H9 (cell line): ENCODE data around the gene LRRC74B. TPM values are rescaled to one million over a fixed set of nuclear protein-coding genes. Genes with fewer than 3 reads are reported as not detected.

Experiments used
- DNase-seq: peaks from one replicate; pipeline ENCODE4 v3.0.0-alpha.2; 2017
- H2AFZ ChIP-seq: one replicate; pipeline ENCODE4 v1.6.1; 2013; ENCODE audit warnings: mild to moderate bottlenecking, low read length, control low read depth, moderate library complexity
- H2AK5ac ChIP-seq: 2 replicates; pipeline ENCODE4 v1.6.1; 2013; ENCODE audit warnings: low read length, control low read depth, mixed read lengths; ENCODE audit not compliant: insufficient read length
- H2BK120ac ChIP-seq: one replicate; pipeline ENCODE4 v1.6.1; 2013; ENCODE audit warnings: low read depth, mild to moderate bottlenecking, low read length, control low read depth, inconsistent platforms; ENCODE audit not compliant: poor library complexity, severe bottlenecking
- H2BK12ac ChIP-seq: 2 replicates; pipeline ENCODE4 v1.6.1; 2013; ENCODE audit warnings: low read length, control low read depth, mixed read lengths, low read depth; ENCODE audit not compliant: insufficient read length
- H2BK15ac ChIP-seq: 2 replicates; pipeline ENCODE4 v1.6.1; 2013; ENCODE audit warnings: low read depth, low read length, control low read depth
- H2BK20ac ChIP-seq: one replicate; pipeline ENCODE4 v1.6.1; 2013; ENCODE audit warnings: low read depth, mild to moderate bottlenecking, low read length, control low read depth, inconsistent platforms; ENCODE audit not compliant: poor library complexity, severe bottlenecking
- H2BK5ac ChIP-seq: 2 replicates; pipeline ENCODE4 v1.6.1; 2013; ENCODE audit warnings: low read length, control low read depth, mixed read lengths; ENCODE audit not compliant: insufficient read length
- H3K14ac ChIP-seq: 2 replicates; pipeline ENCODE4 v1.6.1; 2013; ENCODE audit warnings: low read length, control low read depth; ENCODE audit not compliant: insufficient read depth
- H3K18ac ChIP-seq: 2 replicates; pipeline ENCODE4 v1.6.1; 2013; ENCODE audit warnings: low read depth, mild to moderate bottlenecking, mixed read lengths, low read length, control low read depth; ENCODE audit not compliant: insufficient read length
- H3K23ac ChIP-seq: 2 replicates; pipeline ENCODE4 v1.6.1; 2013; ENCODE audit warnings: low read length, control low read depth, mixed read lengths, low read depth; ENCODE audit not compliant: insufficient read length
- H3K23me2 ChIP-seq: 2 replicates; pipeline ENCODE4 v1.6.1; 2013; ENCODE audit warnings: low read depth, mild to moderate bottlenecking, mixed read lengths, low read length, control low read depth; ENCODE audit not compliant: insufficient read length, poor library complexity, severe bottlenecking
- H3K27ac ChIP-seq: 2 replicates; pipeline ENCODE4 v1.5.1; 2013; ENCODE audit warnings: low read length, control low read depth, mixed read lengths, low read depth; ENCODE audit not compliant: insufficient read length
- H3K27me3 ChIP-seq: 2 replicates; pipeline ENCODE4 v1.6.1; 2013; ENCODE audit warnings: low read length, control low read depth, inconsistent platforms; ENCODE audit not compliant: insufficient read depth
- H3K4ac ChIP-seq: 2 replicates; pipeline ENCODE4 v1.6.1; 2013; ENCODE audit warnings: low read depth, mild to moderate bottlenecking, control low read depth, inconsistent platforms, low read length, moderate library complexity
- H3K4me1 ChIP-seq: 2 replicates; pipeline ENCODE4 v1.6.1; 2013; ENCODE audit warnings: low read length, control low read depth, inconsistent platforms; ENCODE audit not compliant: insufficient read depth
- H3K4me2 ChIP-seq: 2 replicates; pipeline ENCODE4 v1.6.1; 2013; ENCODE audit warnings: low read length, control low read depth, mixed read lengths; ENCODE audit not compliant: insufficient read length, insufficient read depth
- H3K56ac ChIP-seq: 2 replicates; pipeline ENCODE4 v1.6.1; 2013; ENCODE audit warnings: low read depth, mild to moderate bottlenecking, mixed read lengths, low read length, control low read depth; ENCODE audit not compliant: insufficient read length
- H3K79me1 ChIP-seq: 2 replicates; pipeline ENCODE4 v1.6.1; 2013; ENCODE audit warnings: low read depth, mild to moderate bottlenecking, moderate library complexity, low read length, control low read depth, inconsistent platforms; ENCODE audit not compliant: insufficient read depth, poor library complexity, severe bottlenecking
- H3K79me2 ChIP-seq: 2 replicates; pipeline ENCODE4 v1.6.1; 2013; ENCODE audit warnings: low read length, control low read depth, inconsistent platforms; ENCODE audit not compliant: insufficient read depth
- H3K9ac ChIP-seq: 2 replicates; pipeline ENCODE4 v1.6.1; 2013; ENCODE audit warnings: low read length, control low read depth, mixed read lengths; ENCODE audit not compliant: insufficient read length; ENCODE audit errors: extremely low read depth
- H3K9me3 ChIP-seq: one replicate; pipeline ENCODE4 v1.6.1; 2013; ENCODE audit warnings: low read depth, low read length, inconsistent platforms; ENCODE audit not compliant: control insufficient read depth
- H3T11ph ChIP-seq: one replicate; pipeline ENCODE4 v1.6.1; 2013; ENCODE audit warnings: mild to moderate bottlenecking, low read length, control low read depth, inconsistent platforms
- H4K20me1 ChIP-seq: one replicate; pipeline ENCODE4 v1.6.1; 2013; ENCODE audit not compliant: control insufficient read depth, insufficient read length, insufficient read depth
- H4K5ac ChIP-seq: 2 replicates; pipeline ENCODE4 v1.6.1; 2013; ENCODE audit warnings: low read depth, mild to moderate bottlenecking, mixed read lengths, low read length, control low read depth; ENCODE audit not compliant: insufficient read length
- H4K8ac ChIP-seq: replicated peaks from 2 replicates; pipeline ENCODE4 v1.6.1; 2013; ENCODE audit warnings: low read length, control low read depth, mixed read lengths, low read depth; ENCODE audit not compliant: insufficient read length
- H4K91ac ChIP-seq: 2 replicates; pipeline ENCODE4 v1.6.1; 2013; ENCODE audit warnings: low read depth, mild to moderate bottlenecking, moderate library complexity, mixed read lengths, low read length, control low read depth; ENCODE audit not compliant: insufficient read length
- H3K27ac Mint-ChIP-seq, 3 experiments: 2 replicates in 2 of 3; 3 replicates in 1 of 3; pipeline ENCODE4 v1.8.0; 2020 to 2021; ENCODE audit warnings: mixed read lengths in 3 of 3, mild to moderate bottlenecking in 1 of 3, moderate library complexity in 1 of 3
- H3K27me3 Mint-ChIP-seq: 2 replicates; pipeline ENCODE4 v1.8.0; 2021; ENCODE audit warnings: low read depth, mild to moderate bottlenecking, moderate library complexity, mixed read lengths
- H3K36me3 Mint-ChIP-seq, 3 experiments: 2 replicates in 2 of 3; 3 replicates in 1 of 3; pipeline ENCODE4 v1.8.0; 2020 to 2021; ENCODE audit warnings: low read depth in 3 of 3, mixed read lengths in 3 of 3; ENCODE audit not compliant: insufficient read depth in 1 of 3
- H3K4me1 Mint-ChIP-seq, 2 experiments: 2 replicates each; pipeline ENCODE4 v1.8.0; 2020; ENCODE audit warnings: mixed read lengths in 2 of 2
- H3K4me3 Mint-ChIP-seq, 2 experiments: 2 replicates in 1 of 2; 3 replicates in 1 of 2; pipeline ENCODE4 v1.8.0; 2020 to 2021; ENCODE audit warnings: mild to moderate bottlenecking in 2 of 2, mixed read lengths in 2 of 2, moderate library complexity in 1 of 2
- H3K9me3 Mint-ChIP-seq, 2 experiments: 2 replicates in 1 of 2; 3 replicates in 1 of 2; pipeline ENCODE4 v1.8.0; 2020; ENCODE audit warnings: mild to moderate bottlenecking in 2 of 2, mixed read lengths in 2 of 2, moderate library complexity in 1 of 2
- CTCF ChIP-seq: fragments of 200-600 bp; sonication (generic); conservative IDR thresholded peaks from 3 replicates; pipeline ENCODE4 v1.8.0; 2021; ENCODE audit warnings: antibody characterized with exemption, mild to moderate bottlenecking
- WGBS: extraction: QIAGEN DNeasy Blood & Tissue Kit; methylation state at CpG from one replicate; pipeline ENCODE4 v1.1.7; 2013; ENCODE audit warnings: missing lambda C conversion rate, low lambda C conversion rate, mixed read lengths; ENCODE audit not compliant: insufficient read length; ENCODE audit errors: extremely low coverage; 5-methylcytosine and 5-hydroxymethylcytosine counted together
- total RNA-seq: library from RNA; stranded (reverse); gene quantifications from 2 replicates; pipeline ENCODE4 v1.2.1, GENCODE V29; 2021

LRRC74B gene
- total RNA-seq, 1 experiment from 2014 or later = not detected

GRCh38 chr22:21077884-21078508 is 32.2 kb downstream of the LRRC74B start:
- Histone ChIP-seq H2AFZ (no peak overlapping the region), H3K4me1 (no peaks in the 10 kb centered on the region), H3T11ph (no peak overlapping the region), H3K18ac (no peak overlapping the region), H3K14ac (no peak overlapping the region), H3K23me2 (no peaks in the 10 kb centered on the region), H4K91ac (no peak overlapping the region), H4K8ac (no peak overlapping the region), H2BK12ac (no peak overlapping the region), H3K4me2 (no peak overlapping the region), H3K23ac (no peak overlapping the region), H3K79me1 (no peaks in the 10 kb centered on the region), H4K20me1 (no peaks in the 10 kb centered on the region), H2BK120ac (no peak overlapping the region), H2BK20ac (no peak overlapping the region), H3K79me2 (no peaks in the 10 kb centered on the region), H3K9me3 (no peaks in the 10 kb centered on the region), H2AK5ac (no peak overlapping the region), H3K4ac (no peak overlapping the region), H2BK5ac (no peak overlapping the region), H3K9ac (no peak overlapping the region), H2BK15ac (no peak overlapping the region), H3K56ac (no peak overlapping the region), H3K27ac (no peak overlapping the region), H4K5ac (no peak overlapping the region), H3K27me3 (no peaks in the 10 kb centered on the region)
- Mint-ChIP-seq H3K36me3 (no peaks in the 10 kb centered on the region; a peak in 2 of 7 replicates), H3K27me3 (peaks cover under 1% of the 10 kb centered on the region; the same call in 1 of the 2 replicates), H3K27ac (no peak overlapping the region; a peak in 1 of 7 replicates), H3K4me1 (no peaks in the 10 kb centered on the region; a peak in 1 of 4 replicates), H3K9me3 (no peaks in the 10 kb centered on the region), H3K4me3 (no peak overlapping the region)
- no peak for TF ChIP-seq CTCF
- no CpG with 5 or more reads among the region's 16 CpGs for WGBS
- no peak for DNase-seq
